Measurements from ENCODE around the gene AGPAT4. TPM values are rescaled to one million over a fixed set of nuclear protein-coding genes. Genes with fewer than 3 reads are reported as not detected.
"Not testable (repeated sequence)": the region's sequence is repeated elsewhere in the genome, so short reads cannot be mapped to it uniquely, and the experiment has no call there.

The AGPAT4 gene, protein sequence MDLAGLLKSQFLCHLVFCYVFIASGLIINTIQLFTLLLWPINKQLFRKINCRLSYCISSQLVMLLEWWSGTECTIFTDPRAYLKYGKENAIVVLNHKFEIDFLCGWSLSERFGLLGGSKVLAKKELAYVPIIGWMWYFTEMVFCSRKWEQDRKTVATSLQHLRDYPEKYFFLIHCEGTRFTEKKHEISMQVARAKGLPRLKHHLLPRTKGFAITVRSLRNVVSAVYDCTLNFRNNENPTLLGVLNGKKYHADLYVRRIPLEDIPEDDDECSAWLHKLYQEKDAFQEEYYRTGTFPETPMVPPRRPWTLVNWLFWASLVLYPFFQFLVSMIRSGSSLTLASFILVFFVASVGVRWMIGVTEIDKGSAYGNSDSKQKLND
- total RNA-seq: 10 to 100 TPM; 12.3 to 13.2 TPM

DNA sequence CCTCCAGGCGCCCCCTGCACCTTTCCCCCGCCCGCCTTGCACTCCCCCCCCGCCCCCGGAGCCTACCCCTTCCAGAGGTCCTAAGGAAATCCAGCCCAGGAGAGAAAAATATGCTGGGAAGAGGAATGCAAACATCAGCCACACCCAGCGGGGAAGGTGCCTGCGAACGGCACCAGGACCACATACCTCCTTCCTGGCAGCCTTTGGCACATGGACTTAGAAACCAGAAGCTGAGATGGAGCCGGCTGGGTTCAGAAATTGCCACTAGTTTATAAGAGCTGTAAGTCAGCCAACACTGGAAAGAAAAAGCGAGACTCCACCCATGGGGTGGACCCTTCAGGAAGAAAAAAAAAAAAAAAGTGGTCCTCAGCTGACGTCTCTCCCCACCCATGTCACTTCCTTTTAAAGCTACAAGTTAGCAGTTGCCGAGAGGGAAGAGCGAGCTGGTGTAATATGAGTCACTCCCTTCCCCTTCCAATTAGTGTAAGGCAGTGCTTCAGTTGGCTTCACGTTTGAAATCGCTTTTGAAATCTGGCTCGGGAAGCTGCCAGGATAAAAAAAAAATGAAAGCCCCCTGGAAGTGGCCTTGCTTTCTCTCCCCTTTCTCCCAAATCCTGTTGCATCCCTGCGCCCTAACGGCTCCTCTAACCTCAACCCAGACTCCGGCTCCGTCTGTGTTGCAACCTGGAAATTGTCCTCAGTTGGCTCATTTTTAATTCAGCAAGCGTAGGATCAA lies at the start of gene AGPAT4:
Gene AGPAT4, minus strand, starts transcription at position 310 of the 736 bp plus-strand sequence. CDS start 41,848 bp downstream, outside the sequence.
- Mint-ChIP-seq H3K4me1 (peaks cover 20% of the 10 kb centered on the region), H3K9me3 (no peaks in the 10 kb centered on the region), H3K4me3 (peak within 1 kb of the TSS; percentile 92), H3K27ac (peak within 1 kb of the TSS; percentile 95), H3K27me3 (no peaks in the 10 kb centered on the region), H3K36me3 (ENCODE audit: low read depth) (peaks cover 7% of the 10 kb centered on the region)
- peak; percentile 98 for ATAC-seq (replicated peaks)

DNA sequence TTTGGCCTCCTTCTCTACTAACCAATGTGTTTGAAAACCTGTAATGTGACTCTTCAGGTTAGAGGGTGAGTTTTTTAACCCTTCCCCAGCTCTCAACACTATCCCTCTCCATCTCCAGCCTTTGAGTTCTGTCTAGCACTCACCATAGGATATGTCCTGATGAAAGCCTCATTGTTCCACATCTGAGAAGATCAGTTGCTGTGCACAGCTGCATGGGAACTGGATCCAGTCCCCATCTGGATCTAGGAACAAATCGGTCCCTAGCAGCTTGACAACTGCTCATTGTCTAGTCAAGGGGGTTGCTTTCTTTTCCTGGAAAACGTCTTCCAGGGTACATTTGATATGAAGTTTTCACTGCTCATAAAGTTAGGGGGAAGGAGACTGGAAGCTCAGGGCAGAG lies 45.4 kb upstream of the AGPAT4 start:
- no peaks in the 10 kb centered on the region for H3K4me1 Mint-ChIP-seq
- H3K4me3 Mint-ChIP-seq: no peak overlapping the region
- no peak overlapping the region for H3K27ac Mint-ChIP-seq
- peaks cover 4% of the 10 kb centered on the region for H3K9me3 Mint-ChIP-seq
- no peaks in the 10 kb centered on the region for H3K36me3 Mint-ChIP-seq (ENCODE audit: low read depth)
- ATAC-seq (replicated peaks): no peak
- H3K27me3 Mint-ChIP-seq: peaks cover 2% of the 10 kb centered on the region

- no peaks in the 10 kb centered on the region for H3K36me3 Mint-ChIP-seq (ENCODE audit: low read depth)
- H3K4me3 Mint-ChIP-seq: no peak overlapping the region
- H3K27ac Mint-ChIP-seq: no peak overlapping the region
- H3K9me3 Mint-ChIP-seq: peaks cover 4% of the 10 kb centered on the region
- H3K27me3 Mint-ChIP-seq: peaks cover 2% of the 10 kb centered on the region
- no peak for ATAC-seq (replicated peaks)
- H3K4me1 Mint-ChIP-seq: no peaks in the 10 kb centered on the region
Observed at GRCh38 chr6:161318456-161318855, 44.6 kb upstream of the AGPAT4 start.

DNA sequence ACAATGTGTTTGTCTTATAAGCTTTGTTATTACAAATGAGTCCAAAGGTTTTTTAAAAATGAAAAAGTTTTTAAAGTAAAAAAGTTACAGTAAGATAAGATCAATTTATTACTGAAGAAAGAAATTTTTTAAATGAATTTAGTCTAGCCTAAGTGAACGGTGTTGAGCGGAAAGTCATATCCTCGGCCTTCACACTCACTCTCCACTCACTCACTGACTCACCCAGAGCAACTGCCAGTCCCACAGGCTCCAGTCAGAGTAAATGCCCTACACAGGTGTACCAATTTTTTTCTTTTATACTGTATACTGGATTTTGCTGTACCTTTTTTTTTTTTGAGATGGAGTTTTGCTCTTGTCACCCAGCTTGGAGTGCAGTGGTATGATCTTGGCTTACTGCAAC lies 42.7 kb upstream of the AGPAT4 start:
- Mint-ChIP-seq H3K4me1 (no peaks in the 10 kb centered on the region), H3K9me3 (peaks cover 4% of the 10 kb centered on the region), H3K36me3 (ENCODE audit: low read depth) (no peaks in the 10 kb centered on the region), H3K27ac (no peak overlapping the region), H3K4me3 (no peak overlapping the region), H3K27me3 (peaks cover 7% of the 10 kb centered on the region)
- ATAC-seq (replicated peaks): no peak

GRCh38 chr6:161315246-161315917 lies 41.5 kb upstream of the AGPAT4 start:
- not testable (repeated sequence) for H3K9me3 Mint-ChIP-seq; ATAC-seq (replicated peaks); H3K36me3 Mint-ChIP-seq (ENCODE audit: low read depth); H3K4me3 Mint-ChIP-seq; H3K27ac Mint-ChIP-seq; H3K4me1 Mint-ChIP-seq; H3K27me3 Mint-ChIP-seq

- not testable (repeated sequence) for H3K27ac Mint-ChIP-seq; H3K36me3 Mint-ChIP-seq (ENCODE audit: low read depth); ATAC-seq (replicated peaks)
Observed at GRCh38 chr6:161314541-161315245, 40.8 kb upstream of the AGPAT4 start.

GRCh38 chr6:161313940-161314509 lies 40.2 kb upstream of the AGPAT4 start:
- no peak for ATAC-seq (replicated peaks)
- Mint-ChIP-seq H3K9me3 (peaks cover 4% of the 10 kb centered on the region), H3K36me3 (ENCODE audit: low read depth) (no peaks in the 10 kb centered on the region)

More at GRCh38 chr6:161314541-161315245, 40.8 kb upstream of the AGPAT4 start:
- H3K27me3 Mint-ChIP-seq, H3K9me3 Mint-ChIP-seq, H3K4me3 Mint-ChIP-seq, H3K4me1 Mint-ChIP-seq: not testable (repeated sequence)

DNA sequence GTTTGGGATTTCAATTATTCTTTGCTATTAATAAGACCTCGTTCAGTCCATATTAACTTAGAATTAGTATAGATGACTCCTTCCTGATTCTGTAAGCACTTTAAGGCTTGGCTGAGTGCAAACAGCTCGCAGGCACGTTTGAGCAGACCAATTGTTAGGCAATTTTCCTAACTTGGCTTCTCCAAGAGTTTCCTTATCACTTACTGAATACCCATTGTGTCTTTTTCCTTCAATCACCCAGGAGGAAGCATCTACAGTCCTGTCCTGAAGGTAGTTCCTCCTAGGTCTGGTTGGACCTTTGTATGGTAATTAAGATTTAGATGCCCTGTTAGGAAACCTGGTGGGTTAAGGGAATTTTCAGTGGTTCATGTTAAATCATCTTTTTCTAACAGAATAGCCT lies 39.6 kb upstream of the AGPAT4 start:
- H3K36me3 Mint-ChIP-seq (ENCODE audit: low read depth); ATAC-seq (replicated peaks); H3K27me3 Mint-ChIP-seq; H3K9me3 Mint-ChIP-seq; H3K27ac Mint-ChIP-seq; H3K4me3 Mint-ChIP-seq: not testable (repeated sequence)
- peaks cover 10% of the 10 kb centered on the region for H3K4me1 Mint-ChIP-seq

More at GRCh38 chr6:161313940-161314509, 40.2 kb upstream of the AGPAT4 start:
- Mint-ChIP-seq H3K4me1 (peaks cover 10% of the 10 kb centered on the region), H3K27ac (no peak overlapping the region), H3K27me3 (peaks cover 5% of the 10 kb centered on the region), H3K4me3 (no peak overlapping the region)

DNA sequence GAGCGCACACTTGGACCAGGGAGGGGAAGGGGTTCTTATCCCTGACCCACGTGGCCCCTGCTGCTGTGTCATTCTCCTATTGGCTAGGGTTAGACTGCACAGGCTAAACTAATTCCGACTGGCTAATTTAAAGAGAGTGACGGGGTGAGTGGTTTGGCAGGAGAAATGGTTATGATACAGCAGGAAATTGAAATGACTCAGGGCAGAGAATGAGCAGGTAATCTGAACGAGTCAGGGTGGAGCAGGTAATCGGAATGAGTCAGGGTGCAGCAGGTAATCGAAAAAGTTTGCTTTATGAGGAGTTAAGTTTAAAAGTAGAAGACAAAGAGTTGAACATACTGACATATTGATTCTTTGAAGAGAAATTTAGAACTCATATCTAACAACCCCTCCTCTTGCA lies 35.9 kb upstream of the AGPAT4 start:
- H3K27ac Mint-ChIP-seq: peak overlapping the region; percentile 8
- peaks cover 10% of the 10 kb centered on the region for H3K4me1 Mint-ChIP-seq
- not testable (repeated sequence) for H3K27me3 Mint-ChIP-seq; H3K9me3 Mint-ChIP-seq; H3K36me3 Mint-ChIP-seq (ENCODE audit: low read depth)
- H3K4me3 Mint-ChIP-seq: peak overlapping the region; percentile 0
- ATAC-seq (replicated peaks): peak; percentile 97

- Mint-ChIP-seq H3K36me3 (ENCODE audit: low read depth) (no peaks in the 10 kb centered on the region), H3K4me1 (peaks cover 14% of the 10 kb centered on the region), H3K9me3 (no peaks in the 10 kb centered on the region), H3K4me3 (no peak overlapping the region), H3K27ac (no peak overlapping the region), H3K27me3 (peaks cover 7% of the 10 kb centered on the region)
- ATAC-seq (replicated peaks): no peak
Observed at GRCh38 chr6:161308075-161308655, 34.3 kb upstream of the AGPAT4 start.

DNA sequence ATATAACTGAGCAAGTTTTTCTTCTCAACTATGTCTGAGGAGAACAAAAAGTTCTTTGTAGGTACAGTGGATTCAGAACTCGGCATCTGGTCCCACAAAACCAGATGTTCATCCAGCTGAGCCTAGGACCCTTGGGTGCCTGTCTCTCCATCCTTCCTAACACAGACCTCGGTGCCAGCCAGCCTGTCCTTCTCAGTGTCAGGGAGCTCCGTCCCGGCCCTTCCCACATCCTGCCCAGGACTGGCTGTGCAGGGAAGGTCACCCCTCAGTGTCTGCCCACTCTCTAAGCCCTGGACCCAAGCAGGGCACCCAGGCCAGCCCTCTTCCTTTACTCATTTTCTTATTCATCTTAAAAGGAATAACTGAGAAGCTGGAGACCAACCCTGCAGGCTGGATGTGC lies 32.0 kb upstream of the AGPAT4 start:
- Mint-ChIP-seq H3K36me3 (ENCODE audit: low read depth) (no peaks in the 10 kb centered on the region), H3K27ac (no peak overlapping the region), H3K27me3 (peaks cover 3% of the 10 kb centered on the region), H3K4me1 (peaks cover 19% of the 10 kb centered on the region), H3K4me3 (no peak overlapping the region), H3K9me3 (no peaks in the 10 kb centered on the region)
- no peak for ATAC-seq (replicated peaks)

DNA sequence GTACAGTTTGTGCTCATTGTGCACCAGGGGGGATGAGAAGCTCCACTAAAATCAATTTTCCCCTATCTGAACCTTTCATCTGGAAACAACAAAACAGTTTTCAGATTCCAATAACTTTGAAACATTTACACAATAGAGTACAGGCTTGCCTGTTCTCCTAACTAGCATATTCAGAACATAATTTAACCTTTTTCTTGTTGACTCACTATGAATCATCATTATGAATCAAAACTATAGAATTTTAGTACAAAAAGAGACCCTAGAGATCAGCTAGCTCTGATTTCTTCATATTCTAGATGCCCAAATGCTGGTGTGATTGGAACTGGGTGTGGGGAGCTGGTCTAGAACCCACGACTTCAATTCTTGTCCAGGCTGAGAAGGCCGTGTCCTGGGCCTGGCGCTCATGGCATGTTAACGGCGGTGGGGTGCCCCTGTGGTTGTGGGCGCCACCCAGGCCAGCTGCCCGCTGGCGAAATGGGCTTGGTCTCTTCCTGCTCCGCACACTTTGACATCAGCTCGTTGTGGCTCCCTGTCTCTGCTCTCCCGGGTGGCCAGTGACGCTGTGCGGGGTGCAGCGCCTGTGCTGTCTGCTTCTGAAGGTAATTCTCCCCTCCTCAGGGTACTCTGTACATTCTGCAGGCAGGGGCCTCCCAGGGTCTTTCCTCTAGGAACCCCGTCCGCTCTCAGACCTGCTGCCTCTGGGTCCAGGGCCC lies 29.9 kb upstream of the AGPAT4 start:
- H3K4me3 Mint-ChIP-seq: no peak overlapping the region
- peaks cover 9% of the 10 kb centered on the region for H3K4me1 Mint-ChIP-seq
- peak overlapping the region; percentile 50 for H3K27ac Mint-ChIP-seq
- H3K27me3 Mint-ChIP-seq: peaks cover 3% of the 10 kb centered on the region
- peak; percentile 35 for ATAC-seq (replicated peaks)
- H3K9me3 Mint-ChIP-seq: no peaks in the 10 kb centered on the region
- no peaks in the 10 kb centered on the region for H3K36me3 Mint-ChIP-seq (ENCODE audit: low read depth)

GRCh38 chr6:161302949-161303348 lies 29.1 kb upstream of the AGPAT4 start:
- ATAC-seq (replicated peaks): no peak
- Mint-ChIP-seq H3K9me3 (no peaks in the 10 kb centered on the region), H3K27ac (no peak overlapping the region), H3K4me1 (peaks cover 9% of the 10 kb centered on the region), H3K4me3 (no peak overlapping the region), H3K27me3 (peaks cover 3% of the 10 kb centered on the region), H3K36me3 (ENCODE audit: low read depth) (no peaks in the 10 kb centered on the region)

All from activated T-helper 17 cell treated with anti-CD3 and anti-CD28 coated beads, Interleukin-2, amount 50 U/mL, for 72 hours (primary cell).